ENCODE results near the gene OCA2.

Gene OCA2

DNA sequence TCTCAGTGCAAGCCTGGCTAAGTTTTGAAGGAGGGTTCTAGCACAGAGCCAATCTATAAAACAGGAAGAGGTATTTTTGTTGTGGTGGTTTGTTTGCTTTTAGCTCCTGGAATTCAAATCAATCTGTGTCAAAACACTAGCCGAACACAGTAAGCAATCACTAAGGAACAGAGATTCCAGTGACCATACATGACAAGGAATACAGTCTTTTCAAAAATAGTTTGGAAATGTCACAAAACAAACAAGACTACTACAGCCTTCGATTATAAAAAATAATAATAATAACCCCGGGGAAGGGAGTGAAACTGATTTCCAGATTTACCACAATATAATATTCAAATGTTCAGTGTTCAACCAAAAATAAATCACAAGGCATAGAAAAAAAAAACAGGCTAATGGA, 166.5 kb downstream of the OCA2 start:
- no peak for FAIRE-seq

GRCh38 chr15:27928386-27928785, 170.7 kb downstream of the OCA2 start:
- FAIRE-seq, result no peak

- no peak for FAIRE-seq
Observed at GRCh38 chr15:27912283-27912682, 186.8 kb downstream of the OCA2 start.

DNA sequence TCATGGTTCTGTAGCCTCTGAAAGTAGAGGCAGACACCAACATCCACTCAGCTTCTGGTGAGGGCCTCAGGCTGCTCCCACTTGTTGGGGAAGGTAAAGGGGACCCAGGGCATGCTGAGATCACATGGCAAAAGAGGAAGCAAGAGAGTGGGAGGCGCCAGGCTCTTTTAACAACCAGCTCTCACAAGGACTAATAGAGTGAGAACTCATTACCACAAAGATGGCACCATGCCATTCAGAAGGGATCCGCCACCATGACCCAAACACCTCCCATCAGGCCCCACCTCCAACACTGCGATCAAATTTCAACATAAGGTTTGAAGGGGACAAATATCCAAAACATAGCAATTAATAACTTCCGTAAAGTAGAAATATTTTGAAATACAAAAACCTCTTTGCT, 192.3 kb downstream of the OCA2 start:
- FAIRE-seq, result no peak

DNA sequence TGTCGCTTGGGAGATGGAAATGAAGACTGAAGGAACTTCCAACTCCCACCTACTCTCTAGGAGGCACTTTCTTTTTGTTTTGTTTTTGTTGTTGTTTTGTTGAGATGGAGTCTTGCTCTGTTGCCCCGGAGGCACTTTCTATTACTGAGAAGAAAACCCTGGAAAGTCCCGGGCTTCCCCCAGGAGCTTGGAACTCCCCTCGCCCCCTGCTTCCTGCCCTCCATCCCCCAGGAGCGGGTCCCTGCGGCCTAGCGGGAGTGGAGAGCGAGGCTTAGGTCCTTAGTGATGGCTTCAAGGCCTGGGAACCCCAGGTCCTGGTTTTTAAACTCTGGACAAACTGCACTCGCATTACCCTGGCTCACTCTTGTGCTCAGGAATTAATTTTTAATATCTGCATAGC, 195.7 kb downstream of the OCA2 start:
- FAIRE-seq, result no peak

DNA sequence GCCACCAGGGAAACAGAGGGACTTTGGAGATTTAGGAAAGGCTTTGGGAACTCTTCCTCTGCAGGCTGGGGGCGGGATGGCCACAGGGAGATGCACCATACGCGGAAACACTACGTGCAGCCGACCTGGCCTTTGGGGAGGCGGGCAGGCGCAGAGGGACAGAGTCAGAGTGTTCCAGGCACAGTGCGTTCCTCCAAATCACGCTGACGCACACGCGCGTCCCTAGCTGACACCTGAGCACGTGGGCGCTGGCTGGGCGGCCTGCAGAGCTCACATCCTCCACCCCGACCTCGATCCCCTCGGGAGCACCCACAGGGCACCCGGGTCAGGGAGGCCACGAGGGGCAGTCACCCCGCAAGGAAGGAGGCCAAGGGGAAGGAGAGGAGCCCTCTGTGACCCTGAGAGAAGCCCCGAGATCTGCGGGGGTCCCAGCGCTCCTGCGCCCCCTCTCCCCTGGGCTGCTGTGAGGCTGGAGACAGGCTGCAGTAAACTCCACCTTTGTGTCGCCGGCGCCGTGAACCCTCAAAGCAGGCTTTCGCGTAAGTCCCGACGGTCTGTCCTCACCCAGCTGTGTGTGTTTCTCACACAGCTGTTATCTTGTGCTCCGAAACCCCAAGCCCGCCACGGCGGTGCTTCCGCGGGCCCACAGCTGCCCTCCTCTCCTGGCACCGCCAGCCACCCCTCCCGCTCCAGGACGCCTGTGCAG, 196.3 kb downstream of the OCA2 start:
- FAIRE-seq, result no peak

- no peak for FAIRE-seq
Observed at GRCh38 chr15:27899583-27900285, 199.4 kb downstream of the OCA2 start.

DNA sequence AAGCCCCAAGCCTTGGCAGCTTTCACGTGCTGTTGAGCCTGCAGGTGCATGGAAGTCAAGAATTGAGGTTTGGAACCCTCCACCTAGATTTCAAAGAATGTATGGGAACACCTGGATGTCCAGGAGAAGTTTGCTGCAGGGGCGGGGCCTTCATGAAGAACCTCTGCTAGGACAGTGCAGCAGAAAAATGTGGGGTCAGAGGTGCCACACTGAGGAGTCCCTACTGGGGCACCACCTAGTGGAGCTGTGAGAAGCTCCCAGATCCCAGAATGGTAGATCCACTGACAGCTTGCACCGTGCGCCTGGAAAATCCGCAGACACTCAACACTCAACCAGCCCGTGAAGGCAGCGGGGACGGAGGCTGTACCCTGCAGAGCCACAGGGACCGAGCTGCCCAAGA, 201.6 kb downstream of the OCA2 start:
- FAIRE-seq, result no peak

DNA sequence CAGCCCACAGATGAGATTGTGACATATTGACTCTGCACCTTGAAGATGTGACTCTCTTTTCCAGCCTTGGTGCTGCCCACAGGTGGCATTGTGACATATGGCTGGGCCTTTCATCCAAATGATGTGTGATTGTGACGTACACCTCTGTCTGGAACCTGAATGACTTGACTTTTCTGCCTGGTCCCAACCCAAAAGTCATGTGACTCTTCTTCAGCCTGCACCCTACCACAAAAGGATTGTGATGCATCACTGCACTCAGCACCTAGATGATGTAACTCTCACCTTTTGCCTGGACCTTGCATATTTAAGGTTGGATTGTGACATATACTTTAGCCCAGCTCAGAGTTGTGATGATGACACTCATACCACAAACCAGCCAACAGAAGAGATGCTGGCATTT, 204.5 kb downstream of the OCA2 start:
- FAIRE-seq, result no peak

DNA sequence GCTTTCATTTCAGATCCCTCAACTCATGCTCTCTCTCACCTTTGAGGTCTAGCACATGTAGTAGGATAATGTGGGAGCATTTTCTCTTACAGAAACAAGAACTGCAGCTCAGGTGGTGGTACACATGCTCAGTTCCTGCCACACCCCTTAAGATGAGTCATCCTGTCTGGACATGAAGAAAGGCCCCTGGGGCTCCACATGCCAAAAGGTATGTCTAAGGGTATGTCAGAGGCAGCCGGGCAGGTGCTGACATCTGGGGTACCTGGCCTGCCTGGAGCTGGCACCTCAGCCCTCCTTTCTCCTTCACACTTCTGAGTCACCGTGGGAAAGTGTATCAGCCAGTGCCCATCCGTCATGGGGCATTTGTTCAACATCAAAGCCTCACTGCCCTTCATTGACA, 209.9 kb downstream of the OCA2 start:
- FAIRE-seq, result no peak

GRCh38 chr15:27885201-27885600, 213.9 kb downstream of the OCA2 start:
- FAIRE-seq, result no peak

DNA sequence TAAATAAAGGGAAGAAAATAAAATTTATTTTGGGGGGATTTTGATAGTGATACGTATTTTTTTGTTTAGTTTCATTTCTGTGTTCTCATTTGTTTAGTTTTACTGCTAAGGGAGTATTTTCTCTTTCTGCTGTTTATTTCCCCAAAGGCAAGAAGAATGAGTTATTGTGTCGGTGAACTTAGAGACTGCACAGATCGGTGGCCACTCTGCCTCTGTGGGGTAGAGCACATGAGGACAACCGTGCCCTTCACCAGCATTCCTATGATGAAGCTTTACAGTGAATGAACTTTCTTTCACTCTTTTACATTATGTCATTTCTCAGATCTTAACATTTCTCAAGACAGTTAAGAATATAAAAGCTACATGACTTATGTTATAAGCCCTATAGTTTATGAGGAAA, 214.4 kb downstream of the OCA2 start:
- no peak for FAIRE-seq

- FAIRE-seq, result no peak
Observed at GRCh38 chr15:27878841-27879240, 220.3 kb downstream of the OCA2 start.

- no peak for FAIRE-seq
Observed at GRCh38 chr15:27873828-27874227, 225.3 kb downstream of the OCA2 start.

DNA sequence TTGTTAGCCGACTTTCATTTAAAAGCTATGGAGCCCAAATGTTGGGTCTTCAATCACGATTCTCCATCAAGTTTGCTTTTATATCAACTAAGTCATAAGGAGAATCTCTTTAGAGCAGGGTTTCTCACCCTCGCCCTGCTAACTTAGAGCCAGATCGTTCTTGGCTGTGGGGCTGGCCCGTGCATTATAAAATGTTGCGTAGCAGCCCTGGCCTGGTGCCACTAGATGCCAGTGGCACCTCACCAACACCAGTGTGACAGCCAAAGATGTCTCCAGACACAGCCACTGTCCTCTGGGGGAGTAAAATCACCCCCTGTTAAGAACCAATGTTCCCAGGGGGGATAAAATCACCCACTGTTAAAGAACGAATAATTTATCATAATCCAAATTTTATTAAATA, 226.1 kb downstream of the OCA2 start:
- no peak for FAIRE-seq

DNA sequence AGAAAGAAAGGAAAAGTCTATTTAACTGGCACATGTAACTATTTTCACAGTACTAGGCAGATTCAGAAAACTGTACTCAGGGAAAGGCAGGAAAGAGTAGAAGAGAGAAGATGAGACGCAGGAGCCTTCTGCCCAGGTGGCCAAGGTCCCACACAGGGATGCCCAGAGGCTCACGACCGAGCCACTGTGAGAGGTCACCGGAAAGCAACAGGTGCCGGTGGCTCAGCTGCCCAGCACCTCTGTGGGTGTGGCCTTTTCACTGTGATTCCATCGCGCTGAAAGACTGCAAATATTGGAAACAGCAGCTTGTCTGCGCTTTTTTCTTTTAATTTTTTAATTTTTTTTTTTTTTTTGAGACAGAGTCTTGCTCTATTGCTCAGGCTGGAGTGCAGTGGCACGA, 226.8 kb downstream of the OCA2 start:
- FAIRE-seq, result no peak

GRCh38 chr15:27871902-27872260, 227.2 kb downstream of the OCA2 start:
- FAIRE-seq, result no peak

GRCh38 chr15:27871078-27871901, 227.8 kb downstream of the OCA2 start:
- FAIRE-seq, result no peak

- FAIRE-seq, result no peak
Observed at GRCh38 chr15:27870320-27870719, 228.8 kb downstream of the OCA2 start.

DNA sequence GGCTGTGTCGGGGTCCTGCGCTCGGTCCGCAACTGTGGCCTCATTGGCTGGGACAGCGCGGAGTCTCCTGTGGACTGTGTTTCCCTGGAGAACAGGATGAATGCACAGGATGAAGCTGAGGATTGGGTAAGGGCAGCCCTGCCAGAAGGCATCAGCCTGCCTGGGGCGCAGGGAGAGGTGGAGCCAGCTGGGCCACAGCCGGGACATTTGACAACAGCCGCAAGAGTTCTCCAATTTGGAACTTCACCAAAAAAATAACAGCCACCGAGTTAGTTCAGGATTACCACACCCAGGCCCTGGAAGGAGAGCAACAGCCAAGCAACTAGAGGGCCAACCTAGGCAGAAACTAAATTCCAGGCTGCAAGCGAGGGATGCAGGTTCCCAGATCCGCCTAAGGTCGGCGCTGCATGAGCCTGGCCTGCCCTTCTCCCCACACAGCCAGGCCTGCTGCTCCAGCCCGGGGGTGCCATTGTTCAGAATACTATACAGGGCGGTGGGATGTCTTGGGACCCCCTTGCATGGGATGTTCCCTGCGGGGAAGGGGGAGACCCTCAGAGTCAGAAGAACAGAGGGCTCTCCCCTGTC, 229.3 kb downstream of the OCA2 start:
- no peak for FAIRE-seq

DNA sequence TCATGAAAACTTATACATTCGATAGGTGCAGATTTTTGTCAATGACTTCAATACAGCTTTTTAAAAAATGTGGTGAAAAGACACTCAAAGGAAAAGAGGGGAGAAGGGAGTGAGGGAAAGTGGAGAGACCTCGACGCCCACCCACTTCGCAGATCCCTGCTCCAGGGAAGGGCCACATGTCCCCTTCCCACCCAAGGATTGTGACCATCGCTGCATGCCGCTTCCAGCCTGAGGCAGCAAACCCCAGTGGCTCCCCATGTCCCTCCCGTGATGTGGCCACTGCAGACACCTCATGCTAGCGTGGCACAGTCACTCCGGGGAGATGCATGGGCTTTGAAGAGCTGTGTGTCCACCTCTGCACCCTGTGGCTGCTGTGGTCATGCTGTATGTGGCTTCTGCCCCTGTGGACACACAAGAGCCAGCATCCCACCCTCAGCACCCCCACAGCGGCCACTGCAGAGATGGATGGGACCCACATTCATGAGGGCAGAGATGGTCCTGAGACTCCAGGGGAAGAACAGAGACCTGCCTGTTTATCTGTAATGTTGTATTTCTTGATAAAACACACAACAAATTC, 230.2 kb downstream of the OCA2 start:
- no peak for FAIRE-seq

DNA sequence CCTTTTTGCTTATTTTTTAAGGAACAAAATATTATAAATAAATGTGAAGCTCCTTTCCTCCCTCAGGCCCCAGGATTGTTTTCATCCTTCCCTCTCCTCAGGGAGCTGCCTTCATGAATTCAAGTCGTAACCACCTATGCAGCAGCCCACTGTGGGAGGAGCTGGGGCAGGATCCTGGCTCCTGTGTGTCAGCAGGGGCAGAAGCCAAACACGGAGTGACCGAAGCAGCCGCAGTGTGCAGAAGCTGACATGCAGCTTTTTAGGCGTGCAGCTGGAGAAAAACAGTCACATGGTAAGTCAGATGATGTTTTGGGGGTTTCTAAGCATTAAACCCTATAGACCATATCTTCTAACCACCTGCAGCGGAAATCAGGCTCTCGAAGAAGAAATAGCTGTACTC, 231.3 kb downstream of the OCA2 start:
- FAIRE-seq, result no peak

- FAIRE-seq, result no peak
Observed at GRCh38 chr15:27866505-27867165, 232.5 kb downstream of the OCA2 start.

Data from islet of Langerhans (tissue), 1 donor.